ENCODE results near the gene MAGI2.

DNA sequence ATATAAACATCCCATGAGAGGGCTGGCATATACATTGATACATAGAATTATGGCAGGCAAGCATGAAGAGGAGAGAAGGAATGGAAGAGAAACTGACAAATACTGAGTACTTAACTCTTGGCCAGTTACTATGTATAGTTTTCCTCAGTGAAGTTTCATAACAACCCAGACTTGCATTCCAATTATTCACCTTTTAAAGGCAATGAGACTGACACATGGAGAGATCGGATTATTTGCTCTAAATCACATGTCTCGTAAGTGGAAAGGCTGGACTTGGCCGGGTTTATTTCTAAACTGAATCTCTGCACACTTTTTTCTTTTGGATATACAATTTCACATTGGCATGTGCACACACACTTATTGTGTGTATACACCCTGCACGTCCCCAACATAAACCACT lies 1106.6 kb downstream of the MAGI2 start:
- no peak for TF ChIP-seq EZH2phosphoT487 (IDR thresholded peaks at IDR 0.05; ENCODE audit: borderline replicate concordance)
- TF ChIP-seq, protein P1, sequence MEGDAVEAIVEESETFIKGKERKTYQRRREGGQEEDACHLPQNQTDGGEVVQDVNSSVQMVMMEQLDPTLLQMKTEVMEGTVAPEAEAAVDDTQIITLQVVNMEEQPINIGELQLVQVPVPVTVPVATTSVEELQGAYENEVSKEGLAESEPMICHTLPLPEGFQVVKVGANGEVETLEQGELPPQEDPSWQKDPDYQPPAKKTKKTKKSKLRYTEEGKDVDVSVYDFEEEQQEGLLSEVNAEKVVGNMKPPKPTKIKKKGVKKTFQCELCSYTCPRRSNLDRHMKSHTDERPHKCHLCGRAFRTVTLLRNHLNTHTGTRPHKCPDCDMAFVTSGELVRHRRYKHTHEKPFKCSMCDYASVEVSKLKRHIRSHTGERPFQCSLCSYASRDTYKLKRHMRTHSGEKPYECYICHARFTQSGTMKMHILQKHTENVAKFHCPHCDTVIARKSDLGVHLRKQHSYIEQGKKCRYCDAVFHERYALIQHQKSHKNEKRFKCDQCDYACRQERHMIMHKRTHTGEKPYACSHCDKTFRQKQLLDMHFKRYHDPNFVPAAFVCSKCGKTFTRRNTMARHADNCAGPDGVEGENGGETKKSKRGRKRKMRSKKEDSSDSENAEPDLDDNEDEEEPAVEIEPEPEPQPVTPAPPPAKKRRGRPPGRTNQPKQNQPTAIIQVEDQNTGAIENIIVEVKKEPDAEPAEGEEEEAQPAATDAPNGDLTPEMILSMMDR (conservative IDR thresholded peaks at IDR 0.05; ENCODE audit: low read length) = no peak

Measured in Loucy (cell line).